Mesenchymal stem cell (in vitro differentiated cells and primary cell): ENCODE measurements around the gene TBL2.

Experiments
- DNase-seq: peaks from one replicate; pipeline ENCODE4 v3.0.0-alpha.2; 2013
- H2AFZ ChIP-seq: one replicate; pipeline ENCODE4 v1.6.1; 2013; ENCODE audit warnings: low read depth, mild to moderate bottlenecking, control low read depth, inconsistent platforms, low read length, moderate library complexity
- H2AK5ac ChIP-seq: 2 replicates; pipeline ENCODE4 v1.6.1; 2013; ENCODE audit warnings: low read length, moderate library complexity, mild to moderate bottlenecking, inconsistent platforms; ENCODE audit not compliant: severe bottlenecking
- H2BK120ac ChIP-seq: one replicate; pipeline ENCODE4 v1.6.1; 2013; ENCODE audit warnings: low read depth, mild to moderate bottlenecking, inconsistent platforms, low read length, moderate library complexity
- H2BK12ac ChIP-seq, 2 experiments: one replicate each; pipeline ENCODE4 v1.6.1; 2013; ENCODE audit warnings: inconsistent platforms in 2 of 2, low read length in 2 of 2, mild to moderate bottlenecking in 2 of 2, moderate library complexity in 2 of 2, control low read depth in 1 of 2
- H2BK15ac ChIP-seq: one replicate; pipeline ENCODE4 v1.6.1; 2013; ENCODE audit warnings: mild to moderate bottlenecking, low read depth, inconsistent platforms; ENCODE audit not compliant: poor library complexity, severe bottlenecking
- H2BK5ac ChIP-seq: 2 replicates; pipeline ENCODE4 v1.6.1; 2013; ENCODE audit warnings: low read depth, mild to moderate bottlenecking, low read length, control low read depth, inconsistent platforms; ENCODE audit not compliant: poor library complexity, severe bottlenecking
- H3K14ac ChIP-seq, 2 experiments: one replicate each; pipeline ENCODE4 v1.6.1; 2013; ENCODE audit warnings: inconsistent platforms in 2 of 2, low read length in 2 of 2, control low read depth in 1 of 2, mild to moderate bottlenecking in 1 of 2, moderate library complexity in 1 of 2
- H3K18ac ChIP-seq, 2 experiments: one replicate each; pipeline ENCODE4 v1.6.1; 2013; ENCODE audit warnings: inconsistent platforms in 2 of 2, low read length in 2 of 2, control low read depth in 1 of 2, low read depth in 1 of 2, mild to moderate bottlenecking in 1 of 2
- H3K23ac ChIP-seq, 2 experiments: one replicate each; pipeline ENCODE4 v1.6.1; 2013; ENCODE audit warnings: inconsistent platforms in 2 of 2, low read length in 2 of 2, mild to moderate bottlenecking in 2 of 2, moderate library complexity in 2 of 2, control low read depth in 1 of 2
- H3K27ac ChIP-seq: 2 replicates; pipeline ENCODE4 v1.5.1; 2013; ENCODE audit warnings: mild to moderate bottlenecking, moderate library complexity, low read length, control low read depth, inconsistent platforms; ENCODE audit not compliant: poor library complexity, severe bottlenecking
- H3K27me3 ChIP-seq, 2 experiments: 2 replicates each; pipeline versions ENCODE4 v1.6.1 to v1.7.0; 2013; ENCODE audit warnings: low read length in 2 of 2, mild to moderate bottlenecking in 2 of 2, moderate library complexity in 2 of 2, control low read depth in 1 of 2, inconsistent platforms in 1 of 2; ENCODE audit not compliant: control insufficient read depth in 1 of 2, insufficient read depth in 1 of 2
- H3K36me3 ChIP-seq, 2 experiments: 2 replicates each; pipeline versions ENCODE4 v1.6.1 to v1.7.0; 2013; ENCODE audit warnings: low read length in 2 of 2, control low read depth in 1 of 2, inconsistent platforms in 1 of 2, low read depth in 1 of 2, mild to moderate bottlenecking in 1 of 2; ENCODE audit not compliant: insufficient read depth in 2 of 2, control insufficient read depth in 1 of 2
- H3K4ac ChIP-seq, 2 experiments: one replicate each; pipeline ENCODE4 v1.6.1; 2013; ENCODE audit warnings: inconsistent platforms in 2 of 2, low read length in 2 of 2, mild to moderate bottlenecking in 2 of 2, moderate library complexity in 2 of 2, control low read depth in 1 of 2, low read depth in 1 of 2
- H3K4me1 ChIP-seq: 2 replicates; pipeline ENCODE4 v1.6.1; 2013; ENCODE audit warnings: low read depth, low read length, control low read depth; ENCODE audit not compliant: control insufficient read depth, insufficient read depth
- H3K4me2 ChIP-seq: 2 replicates; pipeline ENCODE4 v1.6.1; 2013; ENCODE audit warnings: low read length, mild to moderate bottlenecking, inconsistent platforms; ENCODE audit not compliant: poor library complexity, severe bottlenecking
- H3K4me3 ChIP-seq, 2 experiments: 2 replicates each; pipeline versions ENCODE4 v1.5.1 to v1.7.0; 2013; ENCODE audit warnings: low read length in 2 of 2, mild to moderate bottlenecking in 2 of 2, control low read depth in 1 of 2, low read depth in 1 of 2; ENCODE audit not compliant: insufficient read depth in 1 of 2
- H3K79me1 ChIP-seq: replicated peaks from 2 replicates; pipeline ENCODE4 v1.6.1; 2013; ENCODE audit warnings: mild to moderate bottlenecking, control low read depth, low read length, inconsistent platforms; ENCODE audit not compliant: poor library complexity, severe bottlenecking
- H3K9ac ChIP-seq: 2 replicates; pipeline ENCODE4 v1.7.0; 2013; ENCODE audit warnings: mild to moderate bottlenecking, low read length, moderate library complexity
- H3K9me3 ChIP-seq: 2 replicates; pipeline ENCODE4 v1.7.0; 2013; ENCODE audit warnings: mild to moderate bottlenecking, low read length; ENCODE audit not compliant: control insufficient read depth
- H4K8ac ChIP-seq: one replicate; pipeline ENCODE4 v1.6.1; 2013; ENCODE audit warnings: inconsistent platforms, mild to moderate bottlenecking, low read length, moderate library complexity
- H4K91ac ChIP-seq: one replicate; pipeline ENCODE4 v1.6.1; 2013; ENCODE audit warnings: mild to moderate bottlenecking, low read length, inconsistent platforms
- WGBS: methylation state at CpG from one replicate; pipeline ENCODE4 v1.1.7; 2013; ENCODE audit warnings: mixed read lengths; 5-methylcytosine and 5-hydroxymethylcytosine counted together

TBL2 gene

GRCh38 chr7:73593207-73594045, 15.0 kb upstream of the TBL2 start:
- H3K36me3 ChIP-seq, result peaks cover 0 to 2% of the 10 kb centered on the region in 2 experiments
- no peak overlapping the region for H3K9ac ChIP-seq
- peaks cover 22 to 43% of the 10 kb centered on the region in 2 experiments for H3K27me3 ChIP-seq
- no peaks in the 10 kb centered on the region for H3K9me3 ChIP-seq
- H2BK5ac ChIP-seq, result no peak overlapping the region
- H2BK120ac ChIP-seq, result no peak overlapping the region
- no peak overlapping the region for H3K4me3 ChIP-seq
- no peak overlapping the region for H3K27ac ChIP-seq
- H3K79me1 ChIP-seq, result no peaks in the 10 kb centered on the region
- no peaks in the 10 kb centered on the region for H3K4me1 ChIP-seq
- 74% methylated on average over 14 of the region's 14 CpGs for WGBS
- H2AFZ ChIP-seq, result no peak overlapping the region
- H3K18ac ChIP-seq, result no peak overlapping the region
- H3K4ac ChIP-seq, result no peak overlapping the region
- no peak for DNase-seq
- no peak overlapping the region for H4K8ac ChIP-seq
- H3K23ac ChIP-seq, result no peak overlapping the region
- H2BK15ac ChIP-seq, result no peak overlapping the region
- no peak overlapping the region for H3K4me2 ChIP-seq
- no peak overlapping the region for H2AK5ac ChIP-seq
- H4K91ac ChIP-seq, result no peak overlapping the region
- no peak overlapping the region for H3K14ac ChIP-seq
- no peak overlapping the region for H2BK12ac ChIP-seq

DNA sequence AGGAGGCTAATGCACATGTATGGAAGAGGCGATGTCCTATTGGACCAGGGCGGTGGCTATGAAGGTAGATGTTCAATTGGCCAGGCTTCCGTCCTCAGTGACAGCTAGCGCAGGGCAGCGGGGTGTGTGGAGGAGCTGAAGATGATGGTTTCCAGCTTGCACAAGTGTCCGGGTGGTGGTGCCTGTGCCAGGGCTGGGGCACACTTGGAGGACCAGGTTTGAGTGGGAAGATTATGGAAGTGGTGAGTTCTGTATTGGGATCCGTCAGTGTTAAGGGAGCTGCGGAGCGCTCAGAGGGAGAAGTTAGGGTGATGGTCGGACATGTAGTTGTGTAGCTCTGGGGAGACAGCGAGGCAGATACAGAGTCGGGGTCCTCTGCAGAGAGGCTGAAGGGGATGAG, 8.5 kb upstream of the TBL2 start:
- Histone ChIP-seq H4K8ac (no peak overlapping the region), H2BK5ac (no peak overlapping the region), H2AFZ (no peak overlapping the region), H3K14ac (no peak overlapping the region), H3K4me1 (peaks cover 5% of the 10 kb centered on the region), H3K27ac (no peak overlapping the region), H3K36me3 (no peaks in the 10 kb centered on the region), H3K79me1 (no peaks in the 10 kb centered on the region), H4K91ac (no peak overlapping the region), H2BK12ac (no peak overlapping the region), H2BK120ac (no peak overlapping the region), H3K23ac (no peak overlapping the region), H3K4ac (no peak overlapping the region), H3K27me3 (no peaks in the 10 kb centered on the region), H2AK5ac (no peak overlapping the region), H3K9me3 (no peaks in the 10 kb centered on the region), H3K4me2 (no peak overlapping the region), H2BK15ac (no peak overlapping the region), H3K4me3 (no peak overlapping the region), H3K9ac (peak overlapping the region; percentile 2), H3K18ac (no peak overlapping the region)
- DNase-seq, result no peak
- WGBS, result 96% methylated on average over 12 of the region's 12 CpGs

GRCh38 chr7:73585196-73585595, 6.8 kb upstream of the TBL2 start:
- H2BK12ac ChIP-seq, result no peak overlapping the region
- H3K14ac ChIP-seq, result no peak overlapping the region
- H3K4me1 ChIP-seq, result peaks cover 5% of the 10 kb centered on the region
- no peak overlapping the region for H3K23ac ChIP-seq
- no peaks in the 10 kb centered on the region for H3K36me3 ChIP-seq
- H3K4me2 ChIP-seq, result no peak overlapping the region
- H2AFZ ChIP-seq, result no peak overlapping the region
- no peak for DNase-seq
- H2BK15ac ChIP-seq, result no peak overlapping the region
- H3K4ac ChIP-seq, result no peak overlapping the region
- no peak overlapping the region for H4K8ac ChIP-seq
- no peak overlapping the region for H2BK120ac ChIP-seq
- no peak overlapping the region for H3K9ac ChIP-seq
- H4K91ac ChIP-seq, result no peak overlapping the region
- H3K27ac ChIP-seq, result no peak overlapping the region
- whole genome bisulfite sequencing, result 41% methylated on average over 2 of the region's 2 CpGs
- H3K4me3 ChIP-seq, result no peak overlapping the region
- no peaks in the 10 kb centered on the region for H3K9me3 ChIP-seq
- no peak overlapping the region for H3K18ac ChIP-seq
- no peaks in the 10 kb centered on the region for H3K79me1 ChIP-seq
- H2AK5ac ChIP-seq, result no peak overlapping the region
- no peaks in the 10 kb centered on the region for H3K27me3 ChIP-seq
- no peak overlapping the region for H2BK5ac ChIP-seq

GRCh38 chr7:73582664-73583202, 4.4 kb upstream of the TBL2 start:
- Histone ChIP-seq H2AK5ac (no peak overlapping the region), H2BK5ac (no peak overlapping the region), H3K4me3 (no peak overlapping the region), H3K4me2 (no peak overlapping the region), H2BK12ac (no peak overlapping the region), H3K4ac (no peak overlapping the region), H4K91ac (no peak overlapping the region), H2BK120ac (no peak overlapping the region), H3K14ac (no peak overlapping the region), H2AFZ (no peak overlapping the region), H4K8ac (no peak overlapping the region), H3K9ac (no peak overlapping the region), H2BK15ac (no peak overlapping the region), H3K36me3 (no peaks in the 10 kb centered on the region), H3K23ac (no peak overlapping the region), H3K4me1 (peaks cover 4% of the 10 kb centered on the region), H3K18ac (no peak overlapping the region), H3K9me3 (no peaks in the 10 kb centered on the region), H3K79me1 (no peaks in the 10 kb centered on the region), H3K27me3 (no peaks in the 10 kb centered on the region), H3K27ac (no peak overlapping the region)
- DNase-seq, result no peak
- 98% methylated on average over 6 of the region's 6 CpGs for WGBS
